ENCODE data around the gene SERINC5.
"Not testable (repeated sequence)": the region's sequence is repeated elsewhere in the genome, so short reads cannot be mapped to it uniquely, and the experiment has no call there.

Gene SERINC5

GRCh38 chr5:80255811-80256712 lies at the start of gene SERINC5:
SERINC5 (minus strand) TSS chr5:80256048; CDS start chr5:80255922, 126 bp downstream.
- no peaks in the 10 kb centered on the region for H3K27me3 ChIP-seq (ENCODE audit: insufficient read depth, poor library complexity, severe bottlenecking)
- H3K36me3 ChIP-seq (ENCODE audit: low read depth), result no peaks in the 10 kb centered on the region
- H3K4me3 ChIP-seq (ENCODE audit: severe bottlenecking), result peak within 1 kb of the TSS; percentile 75
- no peak for TF ChIP-seq CTCF (IDR thresholded peaks at IDR 0.05; ENCODE audit: poor library complexity, severe bottlenecking)
- no peaks in the 10 kb centered on the region for H3K9me3 ChIP-seq (ENCODE audit: severe bottlenecking)
- peak; percentile 75 for ATAC-seq (ENCODE audit: low read depth)
- DNase-seq (ENCODE audit: low spot score), result peak; percentile 81
- H3K27ac ChIP-seq (ENCODE audit: poor library complexity, severe bottlenecking), result peak within 1 kb of the TSS; percentile 47
- H3K4me1 ChIP-seq (ENCODE audit: insufficient read depth, poor library complexity, severe bottlenecking), result peaks cover 6% of the 10 kb centered on the region

GRCh38 chr5:80302636-80303035 lies 46.8 kb upstream of the SERINC5 start:
- DNase-seq (ENCODE audit: low spot score), result no peak
- TF ChIP-seq CTCF (IDR thresholded peaks at IDR 0.05; ENCODE audit: poor library complexity, severe bottlenecking), result no peak
- H3K27ac ChIP-seq (ENCODE audit: poor library complexity, severe bottlenecking), result no peak overlapping the region

GRCh38 chr5:80301342-80301741 lies 45.5 kb upstream of the SERINC5 start:
- not testable (repeated sequence) for H3K27me3 ChIP-seq (ENCODE audit: insufficient read depth, poor library complexity, severe bottlenecking); ATAC-seq (ENCODE audit: low read depth)

More at GRCh38 chr5:80302636-80303035, 46.8 kb upstream of the SERINC5 start:
- Histone ChIP-seq H3K4me1 (ENCODE audit: insufficient read depth, poor library complexity, severe bottlenecking) (no peaks in the 10 kb centered on the region), H3K36me3 (ENCODE audit: low read depth) (no peaks in the 10 kb centered on the region), H3K9me3 (ENCODE audit: severe bottlenecking) (no peaks in the 10 kb centered on the region), H3K27me3 (ENCODE audit: insufficient read depth, poor library complexity, severe bottlenecking) (no peaks in the 10 kb centered on the region), H3K4me3 (ENCODE audit: severe bottlenecking) (no peak overlapping the region)
- ATAC-seq (ENCODE audit: low read depth), result no peak

GRCh38 chr5:80300796-80301195 lies 44.9 kb upstream of the SERINC5 start:
- not testable (repeated sequence) for H3K27me3 ChIP-seq (ENCODE audit: insufficient read depth, poor library complexity, severe bottlenecking); ATAC-seq (ENCODE audit: low read depth); DNase-seq (ENCODE audit: low spot score); H3K27ac ChIP-seq (ENCODE audit: poor library complexity, severe bottlenecking); H3K9me3 ChIP-seq (ENCODE audit: severe bottlenecking); H3K4me3 ChIP-seq (ENCODE audit: severe bottlenecking); H3K36me3 ChIP-seq (ENCODE audit: low read depth); H3K4me1 ChIP-seq (ENCODE audit: insufficient read depth, poor library complexity, severe bottlenecking)

More at GRCh38 chr5:80301342-80301741, 45.5 kb upstream of the SERINC5 start:
- not testable (repeated sequence) for H3K4me1 ChIP-seq (ENCODE audit: insufficient read depth, poor library complexity, severe bottlenecking); H3K27ac ChIP-seq (ENCODE audit: poor library complexity, severe bottlenecking); H3K4me3 ChIP-seq (ENCODE audit: severe bottlenecking); H3K9me3 ChIP-seq (ENCODE audit: severe bottlenecking); DNase-seq (ENCODE audit: low spot score); H3K36me3 ChIP-seq (ENCODE audit: low read depth)

GRCh38 chr5:80300125-80300524 lies 44.3 kb upstream of the SERINC5 start:
- Histone ChIP-seq H3K27ac (ENCODE audit: poor library complexity, severe bottlenecking) (no peak overlapping the region), H3K36me3 (ENCODE audit: low read depth) (no peaks in the 10 kb centered on the region), H3K4me1 (ENCODE audit: insufficient read depth, poor library complexity, severe bottlenecking) (no peaks in the 10 kb centered on the region), H3K4me3 (ENCODE audit: severe bottlenecking) (no peak overlapping the region), H3K27me3 (ENCODE audit: insufficient read depth, poor library complexity, severe bottlenecking) (no peaks in the 10 kb centered on the region), H3K9me3 (ENCODE audit: severe bottlenecking) (no peaks in the 10 kb centered on the region)
- no peak for DNase-seq (ENCODE audit: low spot score)
- TF ChIP-seq CTCF (IDR thresholded peaks at IDR 0.05; ENCODE audit: poor library complexity, severe bottlenecking), result no peak
- ATAC-seq (ENCODE audit: low read depth), result no peak

- no peak for TF ChIP-seq CTCF (IDR thresholded peaks at IDR 0.05; ENCODE audit: poor library complexity, severe bottlenecking)
- ATAC-seq (ENCODE audit: low read depth) (no peak), DNase-seq (ENCODE audit: low spot score) (no peak)
- no peak overlapping the region for H3K27ac ChIP-seq (ENCODE audit: poor library complexity, severe bottlenecking)
- H3K4me3 ChIP-seq (ENCODE audit: severe bottlenecking), result no peak overlapping the region
- H3K4me1 ChIP-seq (ENCODE audit: insufficient read depth, poor library complexity, severe bottlenecking), result no peaks in the 10 kb centered on the region
- H3K27me3 ChIP-seq (ENCODE audit: insufficient read depth, poor library complexity, severe bottlenecking), result no peaks in the 10 kb centered on the region
- no peaks in the 10 kb centered on the region for H3K36me3 ChIP-seq (ENCODE audit: low read depth)
- no peaks in the 10 kb centered on the region for H3K9me3 ChIP-seq (ENCODE audit: severe bottlenecking)
These were observed 43.8 kb upstream of the SERINC5 start for GRCh38 chr5:80299601-80300000.
